A549 treated with DMSO at 1 μM for 4 hours (cell line): ENCODE measurements around the gene ONECUT1. TPM values are rescaled to one million over a fixed set of nuclear protein-coding genes. Genes with fewer than 3 reads are reported as not detected.

ENCODE experiments used
- total RNA-seq: library from RNA; stranded (reverse); fragments of 200-300 nt; extraction: Qiagen RNA extraction; gene quantifications from 5 replicates; pipeline ENCODE4 v1.2.3, GENCODE V29; 2022; ENCODE audit warnings: low read depth

The ONECUT1 gene
- 0.10 to 0.35 TPM (median 0.29 TPM) in 5 replicates for total RNA-seq

DNA sequence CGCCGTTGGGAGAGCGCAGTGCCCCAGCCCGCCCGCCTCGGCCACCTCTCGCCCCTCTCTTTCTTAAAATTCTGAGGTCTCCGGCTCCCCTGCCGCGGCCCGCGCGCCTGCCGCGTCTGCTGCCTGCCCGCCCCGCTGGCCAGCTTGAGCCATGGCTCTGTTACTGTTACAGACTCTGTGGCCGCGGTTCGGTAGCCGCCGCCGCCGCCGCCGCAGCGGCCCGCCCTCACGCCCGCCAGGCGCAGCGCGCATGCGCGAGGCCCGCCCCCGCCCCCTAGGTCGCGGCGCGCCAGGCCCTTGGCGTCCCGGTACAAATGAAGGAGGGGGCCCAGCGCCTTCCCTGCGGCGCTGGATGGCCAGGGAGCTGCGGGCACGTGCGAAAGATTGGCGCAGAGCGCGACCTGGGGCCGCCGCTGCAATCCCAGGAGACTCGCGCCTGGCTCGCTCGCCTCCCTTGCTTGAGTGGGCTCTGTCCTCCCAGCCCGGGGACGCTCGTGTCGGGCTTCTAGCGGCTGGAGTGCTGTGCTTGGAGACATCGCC, at the start of gene ONECUT1:
Gene ONECUT1 (minus strand): TSS at position 168 of the 540 bp plus-strand sequence. CDS start 452 bp downstream, outside the sequence.

Other genes starting within 250 kb of the ONECUT1 start
- 96.1 to 135 TPM (median 117 TPM) in 5 replicates for gene ARPP19, start 221.3 kb downstream of the ONECUT1 start, total RNA-seq
- 8.7 to 11.7 TPM (median 10.3 TPM) in 5 replicates for gene ATOSA, start 110.9 kb downstream of the ONECUT1 start, total RNA-seq